Panc1 (cell line): ENCODE data around the gene NET1. TPM values are rescaled to one million over a fixed set of nuclear protein-coding genes. Genes with fewer than 3 reads are reported as not detected.

ENCODE experiments used
- ATAC-seq: fragments of 200-7000 bp; cut with Tn5 transposase; 2 replicates; pipeline ENCODE4 v1.9.1; 2020; ENCODE audit warnings: mild to moderate bottlenecking, moderate library complexity
- BruUV-seq: library from RNA; stranded (reverse); fragments of 400-500 nt; replicated peaks from 2 replicates; lab custom pipeline; 2021; lab: Mats Ljungman, UMichigan
- CTCF ChIA-PET: fragments of 300-600 bp; sonication (Branson Sonifier 250); formaldehyde crosslinking; loops from one replicate; lab custom pipeline; 2022; ENCODE audit warnings: antibody characterized with exemption; lab: Charles Lee
- POLR2A ChIA-PET: fragments of 300-600 bp; sonication (Branson Sonifier 250); formaldehyde crosslinking; loops from one replicate; lab custom pipeline; 2022; ENCODE audit warnings: antibody characterized with exemption; lab: Charles Lee
- DNase-seq: peaks from one replicate; pipeline ENCODE4 v3.0.0-alpha.2; 2010; ENCODE audit warnings: low read depth, low spot score
- H3K27ac ChIP-seq: 2 replicates; pipeline ENCODE4 v1.5.1; 2011; ENCODE audit warnings: mild to moderate bottlenecking, low read length, inconsistent platforms
- H3K27me3 ChIP-seq: fragments of 200-500 bp; sonication (Bioruptor generic); 2 replicates; pipeline ENCODE4 v1.6.0; 2014; ENCODE audit warnings: low read length, inconsistent platforms; ENCODE audit not compliant: control insufficient read depth, insufficient read depth
- H3K36me3 ChIP-seq: fragments of 200-500 bp; sonication (Bioruptor generic); 2 replicates; pipeline ENCODE4 v1.5.1; 2014; ENCODE audit warnings: inconsistent platforms, mild to moderate bottlenecking, low read length, moderate library complexity; ENCODE audit not compliant: control insufficient read depth, insufficient read depth
- H3K4me1 ChIP-seq: 2 replicates; pipeline ENCODE4 v1.5.1; 2011; ENCODE audit warnings: inconsistent platforms, mild to moderate bottlenecking, low read length, moderate library complexity; ENCODE audit not compliant: control insufficient read depth, insufficient read depth
- H3K4me3 ChIP-seq, 2 experiments: 2 replicates each; pipeline ENCODE4 v1.5.1; 2011 to 2012; ENCODE audit warnings: low read depth in 2 of 2, low read length in 2 of 2, mild to moderate bottlenecking in 2 of 2, inconsistent platforms in 1 of 2, moderate library complexity in 1 of 2
- H3K9me3 ChIP-seq: fragments of 200-500 bp; sonication (Bioruptor generic); 2 replicates; pipeline ENCODE4 v1.5.1; 2014; ENCODE audit warnings: low read depth, mild to moderate bottlenecking, inconsistent platforms, low read length, moderate library complexity; ENCODE audit not compliant: control insufficient read depth, insufficient read depth
- POLR2AphosphoS5 ChIP-seq: IDR thresholded peaks from 2 replicates; pipeline ENCODE4 v1.6.1; 2012; ENCODE audit warnings: mild to moderate bottlenecking, low read depth, low read length, moderate library complexity
- SIN3A ChIP-seq: IDR thresholded peaks from 2 replicates; pipeline ENCODE4 v1.6.1; 2012; ENCODE audit warnings: low read depth, mild to moderate bottlenecking, low read length, moderate library complexity, borderline replicate concordance; ENCODE audit not compliant: insufficient read depth
- TCF7L2 ChIP-seq: IDR thresholded peaks from 2 replicates; pipeline ENCODE4 v1.6.1; 2011; ENCODE audit warnings: mild to moderate bottlenecking, low read depth, low read length, inconsistent platforms
- in situ Hi-C: cut with HindIII; loops from 2 replicates; pipeline ENCODE4 v1.10.0; 2016; ENCODE audit warnings: low sequenced_read_pairs, low pct_unique_long_range_greater_than_20kb
- intact Hi-C: fragments of 100-400 bp; cut with micrococcal nuclease; formaldehyde crosslinking; loops from one replicate; pipeline ENCODE4 v1.10.0; 2022; ENCODE audit not compliant: unreplicated experiment
- total RNA-seq: library from RNA; stranded (reverse); gene quantifications from one replicate; pipeline ENCODE4 v1.2.1, GENCODE V29; 2021; ENCODE audit not compliant: unreplicated experiment
- TF ChIP-seq, protein P1 (sequence below): fragments of 450-650 bp; IDR thresholded peaks from 2 replicates; pipeline ENCODE4 v1.5.1; 2017; ENCODE audit warnings: mild to moderate bottlenecking
- TF ChIP-seq, protein P2 (sequence below), 2 experiments: IDR thresholded peaks; 2 replicates each; pipeline ENCODE4 v1.6.1; 2011 to 2012; ENCODE audit warnings: low read depth in 2 of 2, control low read depth in 1 of 2, low read length in 1 of 2, mild to moderate bottlenecking in 1 of 2, moderate library complexity in 1 of 2; ENCODE audit not compliant: insufficient read depth in 1 of 2

NET1 gene
- total RNA-seq, 1 experiment from 2014 or later, result 28.6 TPM

DNA sequence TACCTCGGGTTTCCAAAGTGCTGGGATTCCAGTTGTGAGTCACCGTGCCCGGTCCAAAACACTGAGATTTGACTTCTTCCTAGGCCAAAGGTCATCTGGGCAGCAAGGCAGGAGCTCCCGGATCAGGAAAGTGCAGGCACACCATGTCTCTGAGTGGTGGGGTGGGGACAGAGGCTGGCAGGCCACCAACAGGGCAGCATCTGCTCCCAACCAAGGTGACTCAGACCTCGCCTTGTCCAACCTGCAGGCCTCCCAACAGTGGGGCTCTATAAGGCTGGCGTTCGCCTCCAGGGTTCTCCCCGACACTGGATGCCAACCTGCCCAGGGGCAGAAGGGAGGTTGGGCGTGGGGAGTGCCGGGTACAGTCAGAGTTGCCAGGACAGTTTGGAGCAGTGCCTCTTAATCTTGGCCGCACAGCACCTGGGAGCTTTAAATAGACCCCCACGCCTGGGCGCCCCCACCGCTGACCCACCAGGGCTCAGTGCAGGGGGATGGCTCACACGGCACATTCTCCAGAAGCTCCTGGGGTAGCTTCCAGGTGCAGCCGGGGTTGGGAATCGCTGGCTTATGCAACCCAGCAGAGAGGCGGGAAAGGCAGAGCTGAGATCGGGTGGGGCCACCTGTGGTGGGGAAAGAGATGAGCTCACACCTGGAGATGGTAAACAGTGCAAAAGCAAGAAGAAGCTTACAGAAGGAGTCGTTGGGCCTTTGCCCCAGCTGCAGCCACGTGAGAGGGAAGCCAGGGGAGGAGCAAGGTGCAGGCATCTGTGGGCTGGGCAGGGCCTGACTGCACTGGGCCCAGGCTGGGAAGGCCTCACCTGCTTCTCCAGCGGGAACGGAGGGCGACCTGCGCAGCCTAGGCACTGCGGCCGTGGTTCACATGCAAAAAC is 76.2 kb downstream of the NET1 start:
- BruUV-seq, result no TSS peak
- intact Hi-C loops (no loop called here), in situ Hi-C loops (no loop called here)
- ATAC-seq (no peak), DNase-seq (no peak)
- ChIA-PET POLR2A (no interaction called here), CTCF (no interaction called here)
- H3K27me3 ChIP-seq, result no peaks in the 10 kb centered on the region
- no peaks in the 10 kb centered on the region for H3K36me3 ChIP-seq
- H3K27ac ChIP-seq, result no peak overlapping the region
- TF ChIP-seq POLR2AphosphoS5 (no peak), SIN3A (no peak), TCF7L2 (no peak)
- TF ChIP-seq, protein P1, sequence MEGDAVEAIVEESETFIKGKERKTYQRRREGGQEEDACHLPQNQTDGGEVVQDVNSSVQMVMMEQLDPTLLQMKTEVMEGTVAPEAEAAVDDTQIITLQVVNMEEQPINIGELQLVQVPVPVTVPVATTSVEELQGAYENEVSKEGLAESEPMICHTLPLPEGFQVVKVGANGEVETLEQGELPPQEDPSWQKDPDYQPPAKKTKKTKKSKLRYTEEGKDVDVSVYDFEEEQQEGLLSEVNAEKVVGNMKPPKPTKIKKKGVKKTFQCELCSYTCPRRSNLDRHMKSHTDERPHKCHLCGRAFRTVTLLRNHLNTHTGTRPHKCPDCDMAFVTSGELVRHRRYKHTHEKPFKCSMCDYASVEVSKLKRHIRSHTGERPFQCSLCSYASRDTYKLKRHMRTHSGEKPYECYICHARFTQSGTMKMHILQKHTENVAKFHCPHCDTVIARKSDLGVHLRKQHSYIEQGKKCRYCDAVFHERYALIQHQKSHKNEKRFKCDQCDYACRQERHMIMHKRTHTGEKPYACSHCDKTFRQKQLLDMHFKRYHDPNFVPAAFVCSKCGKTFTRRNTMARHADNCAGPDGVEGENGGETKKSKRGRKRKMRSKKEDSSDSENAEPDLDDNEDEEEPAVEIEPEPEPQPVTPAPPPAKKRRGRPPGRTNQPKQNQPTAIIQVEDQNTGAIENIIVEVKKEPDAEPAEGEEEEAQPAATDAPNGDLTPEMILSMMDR, result no peak
- TF ChIP-seq, protein P2, sequence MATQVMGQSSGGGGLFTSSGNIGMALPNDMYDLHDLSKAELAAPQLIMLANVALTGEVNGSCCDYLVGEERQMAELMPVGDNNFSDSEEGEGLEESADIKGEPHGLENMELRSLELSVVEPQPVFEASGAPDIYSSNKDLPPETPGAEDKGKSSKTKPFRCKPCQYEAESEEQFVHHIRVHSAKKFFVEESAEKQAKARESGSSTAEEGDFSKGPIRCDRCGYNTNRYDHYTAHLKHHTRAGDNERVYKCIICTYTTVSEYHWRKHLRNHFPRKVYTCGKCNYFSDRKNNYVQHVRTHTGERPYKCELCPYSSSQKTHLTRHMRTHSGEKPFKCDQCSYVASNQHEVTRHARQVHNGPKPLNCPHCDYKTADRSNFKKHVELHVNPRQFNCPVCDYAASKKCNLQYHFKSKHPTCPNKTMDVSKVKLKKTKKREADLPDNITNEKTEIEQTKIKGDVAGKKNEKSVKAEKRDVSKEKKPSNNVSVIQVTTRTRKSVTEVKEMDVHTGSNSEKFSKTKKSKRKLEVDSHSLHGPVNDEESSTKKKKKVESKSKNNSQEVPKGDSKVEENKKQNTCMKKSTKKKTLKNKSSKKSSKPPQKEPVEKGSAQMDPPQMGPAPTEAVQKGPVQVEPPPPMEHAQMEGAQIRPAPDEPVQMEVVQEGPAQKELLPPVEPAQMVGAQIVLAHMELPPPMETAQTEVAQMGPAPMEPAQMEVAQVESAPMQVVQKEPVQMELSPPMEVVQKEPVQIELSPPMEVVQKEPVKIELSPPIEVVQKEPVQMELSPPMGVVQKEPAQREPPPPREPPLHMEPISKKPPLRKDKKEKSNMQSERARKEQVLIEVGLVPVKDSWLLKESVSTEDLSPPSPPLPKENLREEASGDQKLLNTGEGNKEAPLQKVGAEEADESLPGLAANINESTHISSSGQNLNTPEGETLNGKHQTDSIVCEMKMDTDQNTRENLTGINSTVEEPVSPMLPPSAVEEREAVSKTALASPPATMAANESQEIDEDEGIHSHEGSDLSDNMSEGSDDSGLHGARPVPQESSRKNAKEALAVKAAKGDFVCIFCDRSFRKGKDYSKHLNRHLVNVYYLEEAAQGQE (IDR thresholded peaks at IDR 0.05; ENCODE audit: insufficient read depth in 1 of 2, low read depth in 2 of 2, low read length in 1 of 2), result no peak
- no peak overlapping the region for H3K4me3 ChIP-seq
- no peaks in the 10 kb centered on the region for H3K4me1 ChIP-seq
- H3K9me3 ChIP-seq, result no peaks in the 10 kb centered on the region

DNA sequence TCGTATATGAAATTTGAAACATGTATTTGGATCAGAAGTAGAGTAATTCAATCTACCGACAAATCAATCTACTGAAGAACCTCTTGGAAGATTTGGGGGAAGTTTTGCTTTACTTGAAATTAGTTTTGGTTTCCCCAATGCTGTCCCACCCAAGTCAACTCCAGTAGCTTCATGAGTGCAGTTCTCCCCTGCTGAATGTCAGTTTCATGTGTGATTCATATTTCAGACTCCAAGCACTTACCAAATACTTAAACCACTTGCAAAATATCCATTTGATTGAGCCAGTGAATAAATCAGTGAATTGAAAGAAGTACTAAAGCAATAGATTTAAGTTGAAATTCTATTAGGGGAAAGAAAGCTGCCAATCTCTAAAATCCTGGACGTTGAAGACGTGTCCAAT is 77.7 kb downstream of the NET1 start:
- BruUV-seq, result no TSS peak
- no peak for DNase-seq
- no peaks in the 10 kb centered on the region for H3K9me3 ChIP-seq
- no peak overlapping the region for H3K27ac ChIP-seq
- TF ChIP-seq POLR2AphosphoS5, result no peak
- no peak for TF ChIP-seq SIN3A
- TF ChIP-seq, protein P1, result no peak
- TF ChIP-seq TCF7L2, result no peak
- TF ChIP-seq, protein P2 (IDR thresholded peaks at IDR 0.05; ENCODE audit: insufficient read depth in 1 of 2, low read depth in 2 of 2, low read length in 1 of 2), result no peak
- no peak for ATAC-seq
- no peaks in the 10 kb centered on the region for H3K4me1 ChIP-seq
- H3K4me3 ChIP-seq, result no peak overlapping the region
- in situ Hi-C loops, result no loop called here
- intact Hi-C loops, result no loop called here
- ChIA-PET POLR2A (interaction anchor here (0.5 kb wide), 1 partner anchor 642 kb away, joined by 9 read pairs; no protein-coding TSS in a partner anchor), CTCF (no interaction called here)
- no peaks in the 10 kb centered on the region for H3K36me3 ChIP-seq
- no peaks in the 10 kb centered on the region for H3K27me3 ChIP-seq
